GM12865 (cell line): ENCODE measurements around the gene NOCT.
"Not testable (repeated sequence)": the region's sequence is repeated elsewhere in the genome, so short reads cannot be mapped to it uniquely, and the experiment has no call there.

ENCODE experiments used
- DNase-seq: peaks from one replicate; pipeline ENCODE4 v3.0.0; 2010; ENCODE audit warnings: low read depth
- H3K4me3 ChIP-seq: 2 replicates; pipeline ENCODE4 v1.5.1; 2011; ENCODE audit warnings: mild to moderate bottlenecking, low read depth, low read length, control low read depth
- TF ChIP-seq, protein P1 (sequence below): IDR thresholded peaks from 2 replicates; pipeline ENCODE4 v1.5.1; 2011; ENCODE audit warnings: low read length, control low read depth, low read depth, inconsistent platforms; ENCODE audit not compliant: insufficient read depth; ENCODE audit errors: missing control alignments

Gene NOCT

DNA sequence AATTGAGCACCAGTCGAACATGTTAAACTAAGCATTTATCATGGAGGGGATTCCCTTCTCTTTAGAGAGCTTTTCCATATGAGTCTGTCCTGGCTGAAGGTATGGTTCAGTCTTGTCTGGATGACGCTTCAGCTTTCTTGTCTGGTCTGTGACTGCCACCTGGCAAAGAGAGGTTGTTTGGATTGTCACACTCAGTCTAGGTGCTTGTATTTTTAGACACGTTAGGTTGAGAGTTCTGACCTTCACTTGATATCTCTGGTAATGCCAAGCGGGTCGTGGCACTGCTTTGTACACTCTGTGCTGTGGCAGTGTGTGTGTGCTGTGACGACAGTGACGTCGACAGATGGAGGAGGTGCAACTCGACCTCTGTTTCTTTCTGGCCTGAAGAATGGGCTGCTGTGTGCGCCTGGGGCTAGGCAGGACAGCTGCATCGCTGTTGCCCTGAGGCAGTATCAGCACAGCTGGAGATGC is 12.6 kb downstream of the NOCT start:
- no peak overlapping the region for H3K4me3 ChIP-seq
- DNase-seq = no peak
- TF ChIP-seq, protein P1, sequence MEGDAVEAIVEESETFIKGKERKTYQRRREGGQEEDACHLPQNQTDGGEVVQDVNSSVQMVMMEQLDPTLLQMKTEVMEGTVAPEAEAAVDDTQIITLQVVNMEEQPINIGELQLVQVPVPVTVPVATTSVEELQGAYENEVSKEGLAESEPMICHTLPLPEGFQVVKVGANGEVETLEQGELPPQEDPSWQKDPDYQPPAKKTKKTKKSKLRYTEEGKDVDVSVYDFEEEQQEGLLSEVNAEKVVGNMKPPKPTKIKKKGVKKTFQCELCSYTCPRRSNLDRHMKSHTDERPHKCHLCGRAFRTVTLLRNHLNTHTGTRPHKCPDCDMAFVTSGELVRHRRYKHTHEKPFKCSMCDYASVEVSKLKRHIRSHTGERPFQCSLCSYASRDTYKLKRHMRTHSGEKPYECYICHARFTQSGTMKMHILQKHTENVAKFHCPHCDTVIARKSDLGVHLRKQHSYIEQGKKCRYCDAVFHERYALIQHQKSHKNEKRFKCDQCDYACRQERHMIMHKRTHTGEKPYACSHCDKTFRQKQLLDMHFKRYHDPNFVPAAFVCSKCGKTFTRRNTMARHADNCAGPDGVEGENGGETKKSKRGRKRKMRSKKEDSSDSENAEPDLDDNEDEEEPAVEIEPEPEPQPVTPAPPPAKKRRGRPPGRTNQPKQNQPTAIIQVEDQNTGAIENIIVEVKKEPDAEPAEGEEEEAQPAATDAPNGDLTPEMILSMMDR = no peak

DNA sequence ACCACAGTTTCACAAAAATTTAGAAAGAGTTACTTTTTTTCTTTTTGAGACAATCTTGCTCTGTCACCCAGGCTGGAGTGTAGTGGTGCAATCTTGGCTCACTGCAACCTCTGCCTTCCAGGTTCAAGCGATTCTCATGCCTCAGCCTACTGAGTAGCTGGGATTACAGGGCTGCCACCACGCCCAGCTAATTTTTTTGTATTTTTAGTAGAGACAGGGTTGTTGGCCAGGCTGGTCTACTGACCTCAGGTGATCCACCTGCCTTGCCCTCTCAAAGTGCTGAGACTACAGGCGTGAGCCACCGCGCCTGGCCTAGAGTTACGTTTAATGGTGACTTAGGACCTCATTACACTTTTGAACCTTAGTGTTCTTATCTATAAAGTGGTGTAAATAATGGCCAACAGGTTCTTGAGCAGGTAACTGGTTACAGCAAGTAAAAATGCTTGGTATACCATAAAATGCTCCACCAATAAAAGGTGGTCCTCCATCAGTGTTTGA is 14.3 kb downstream of the NOCT start:
- DNase-seq, H3K4me3 ChIP-seq: not testable (repeated sequence)

DNA sequence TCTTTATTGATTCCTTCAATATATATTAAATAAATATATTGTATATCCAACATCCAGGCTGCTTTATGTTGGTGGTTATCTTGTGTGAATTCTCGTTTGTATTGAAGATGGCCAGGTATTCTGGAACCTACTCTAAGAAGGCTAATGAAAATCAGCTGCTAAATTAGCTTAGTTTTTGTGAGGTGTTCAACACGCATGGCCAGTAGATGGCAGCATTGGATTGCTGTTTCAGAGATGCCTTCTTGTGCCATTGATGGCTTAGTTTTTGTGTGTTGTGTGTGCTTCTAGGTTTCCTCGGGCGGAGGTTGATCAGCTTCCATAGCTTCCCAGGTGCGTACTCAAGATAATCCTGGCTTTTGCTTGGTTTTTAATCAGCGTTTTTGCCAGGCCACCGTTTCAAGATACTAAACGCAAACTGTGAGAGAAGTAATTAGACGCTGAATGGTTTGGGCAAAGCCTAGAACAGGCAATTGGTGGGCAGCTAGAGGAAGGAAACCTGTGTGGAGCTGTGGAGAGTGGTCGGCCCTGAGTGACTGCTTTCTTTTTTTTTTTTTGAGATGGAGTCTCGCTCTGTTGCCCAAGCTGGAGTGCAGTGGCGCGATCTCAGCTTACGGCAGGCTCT is 15.1 kb downstream of the NOCT start:
- TF ChIP-seq, protein P1 = peak; percentile 79

DNA sequence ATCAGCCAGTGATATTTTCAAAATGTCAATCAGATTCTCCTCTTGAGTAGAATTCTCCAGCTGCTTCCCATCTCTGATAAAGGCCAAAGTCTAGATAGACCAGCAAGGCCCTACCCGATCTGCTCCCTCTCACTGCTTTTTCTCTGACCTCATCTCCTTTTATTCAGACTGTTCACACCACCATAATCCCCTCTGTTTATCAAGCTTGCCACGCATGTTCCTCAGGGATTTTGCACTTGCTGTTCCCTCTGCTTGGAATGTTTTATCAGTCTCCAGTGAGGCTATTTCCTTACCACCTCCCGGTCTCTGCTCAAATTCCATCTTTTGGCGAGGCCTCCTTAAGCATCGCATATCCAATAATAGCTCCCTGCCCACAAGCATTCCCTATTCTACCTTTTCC is 20.1 kb downstream of the NOCT start:
- H3K4me3 ChIP-seq = no peak overlapping the region
- TF ChIP-seq, protein P1 = no peak
- no peak for DNase-seq

More for the DNA sequence above, 15.1 kb downstream of the NOCT start:
- no peak overlapping the region for H3K4me3 ChIP-seq
- DNase-seq = peak; percentile 86

DNA sequence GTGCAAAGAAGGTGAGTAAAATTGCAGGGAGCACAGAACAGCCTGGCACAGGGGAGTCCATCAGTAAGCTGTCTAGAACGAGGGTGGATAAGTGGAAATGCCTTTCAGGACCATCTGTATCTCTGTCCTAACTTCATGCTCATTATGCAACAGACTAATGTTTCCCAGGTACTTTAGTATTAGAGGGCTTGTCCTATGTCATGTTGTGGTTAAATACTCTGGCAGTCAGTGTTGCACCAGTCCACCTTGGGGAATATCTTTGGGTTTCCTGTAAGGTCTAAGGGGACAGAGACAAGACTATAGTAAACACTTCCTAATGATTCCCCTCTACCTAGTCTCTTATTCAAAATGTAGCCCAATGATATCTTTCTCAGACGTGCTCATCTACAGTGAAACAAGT is 21.3 kb downstream of the NOCT start:
- no peak overlapping the region for H3K4me3 ChIP-seq
- no peak for DNase-seq
- TF ChIP-seq, protein P1 = no peak

DNA sequence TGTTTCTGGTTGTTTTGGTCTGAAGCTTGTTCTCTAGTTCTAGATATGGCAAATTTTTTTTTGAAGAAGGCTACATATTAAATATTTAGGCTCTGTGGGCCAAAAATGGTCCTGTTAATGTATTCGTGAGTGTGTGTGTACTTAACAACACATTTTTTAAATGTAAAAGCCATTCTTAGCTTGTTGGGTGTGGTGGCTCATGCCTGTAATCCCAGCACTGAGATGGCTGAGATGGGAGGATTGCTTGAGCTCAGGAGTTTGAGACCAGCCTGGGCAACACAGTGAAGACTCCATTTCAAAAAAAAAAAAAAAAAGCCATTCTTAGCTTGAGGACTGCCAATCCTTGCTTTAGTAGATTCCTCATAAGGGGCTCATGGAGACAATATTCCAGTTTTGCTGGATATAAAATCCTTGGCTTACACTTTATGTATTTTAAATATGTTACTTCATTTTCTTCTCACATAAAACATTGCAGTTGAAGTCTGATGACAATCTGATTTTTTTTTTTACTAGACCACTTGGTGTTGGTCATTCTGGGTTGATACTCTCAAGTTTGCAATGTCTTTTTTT is 23.4 kb downstream of the NOCT start:
- TF ChIP-seq, protein P1 = no peak
- no peak for DNase-seq
- no peak overlapping the region for H3K4me3 ChIP-seq

DNA sequence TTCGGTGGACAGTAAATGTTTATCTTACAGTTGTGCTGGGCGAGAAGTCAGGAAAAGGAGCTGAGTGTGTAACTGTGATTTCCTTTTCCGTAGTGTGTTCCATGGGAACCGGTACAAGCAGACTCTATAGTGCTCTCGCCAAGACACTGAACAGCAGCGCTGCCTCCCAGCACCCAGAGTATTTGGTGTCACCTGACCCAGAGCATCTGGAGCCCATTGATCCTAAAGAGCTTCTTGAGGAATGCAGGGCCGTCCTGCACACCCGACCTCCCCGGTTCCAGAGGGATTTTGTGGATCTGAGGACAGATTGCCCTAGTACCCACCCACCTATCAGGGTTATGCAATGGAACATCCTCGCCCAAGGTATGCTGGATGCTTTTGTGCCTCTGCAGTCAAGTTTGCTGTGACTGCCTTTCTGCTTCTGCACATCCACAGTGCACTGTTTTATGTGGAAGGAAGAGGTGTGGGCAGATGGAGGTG is 27.4 kb downstream of the NOCT start:
- H3K4me3 ChIP-seq = no peak overlapping the region
- TF ChIP-seq, protein P1 = no peak
- DNase-seq = no peak
